ENCODE data around the gene SEC14L3.
A peak's percentile ranks its signal among the peaks of the same experiment; 100 is the strongest.

SEC14L3 gene

DNA sequence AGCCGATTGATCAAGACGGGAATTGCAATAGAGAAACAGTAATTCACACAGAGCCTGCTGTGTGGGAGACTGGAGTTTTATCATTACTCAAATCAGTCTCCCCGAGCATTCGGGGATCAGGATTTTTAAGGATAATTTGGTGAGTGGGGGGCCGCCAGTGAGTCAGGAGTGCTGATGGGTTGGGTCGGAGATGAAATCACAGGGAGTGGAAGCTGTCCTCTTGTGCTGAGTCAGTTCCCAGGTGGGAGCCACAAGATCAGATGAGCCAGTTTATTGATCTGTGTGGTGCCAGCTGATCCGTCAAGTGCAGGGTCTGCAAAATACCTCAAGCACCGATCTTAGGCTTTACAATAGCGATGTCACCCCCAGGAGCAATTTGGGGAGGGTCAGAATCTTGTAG lies 30.7 kb downstream of the SEC14L3 start:
- DNase-seq, result no peak

- no peak for DNase-seq
Observed at GRCh38 chr22:30439836-30440235, 32.0 kb downstream of the SEC14L3 start.

- DNase-seq, result no peak
Observed at GRCh38 chr22:30439226-30439625, 32.6 kb downstream of the SEC14L3 start.

GRCh38 chr22:30438559-30438958 lies 33.3 kb downstream of the SEC14L3 start:
- no peak for DNase-seq

- no peak for DNase-seq
Observed at GRCh38 chr22:30436196-30436595, 35.6 kb downstream of the SEC14L3 start.

DNA sequence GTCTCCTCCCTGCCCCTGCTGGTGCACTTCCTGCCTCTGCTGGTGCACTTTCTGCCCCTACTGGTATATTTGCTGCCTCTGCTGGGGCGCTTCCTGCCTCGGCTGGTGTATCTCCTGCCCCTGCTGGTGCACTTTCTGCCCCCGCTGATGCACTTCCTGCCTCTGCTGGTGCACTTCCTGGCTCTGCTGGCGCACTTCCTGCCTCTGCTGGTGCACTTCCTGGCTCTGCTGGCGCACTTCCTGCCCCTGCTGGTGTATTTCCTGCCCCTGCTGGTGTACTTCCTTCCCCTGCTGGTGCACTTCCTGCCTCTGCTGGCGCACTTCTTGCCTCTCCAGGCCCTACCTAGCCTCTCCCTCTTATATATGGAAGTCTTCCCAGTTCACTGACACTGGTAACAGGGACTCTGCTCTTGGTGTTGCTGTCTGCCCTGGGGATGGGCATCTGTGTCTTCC lies 36.1 kb downstream of the SEC14L3 start:
- no peak for DNase-seq

DNA sequence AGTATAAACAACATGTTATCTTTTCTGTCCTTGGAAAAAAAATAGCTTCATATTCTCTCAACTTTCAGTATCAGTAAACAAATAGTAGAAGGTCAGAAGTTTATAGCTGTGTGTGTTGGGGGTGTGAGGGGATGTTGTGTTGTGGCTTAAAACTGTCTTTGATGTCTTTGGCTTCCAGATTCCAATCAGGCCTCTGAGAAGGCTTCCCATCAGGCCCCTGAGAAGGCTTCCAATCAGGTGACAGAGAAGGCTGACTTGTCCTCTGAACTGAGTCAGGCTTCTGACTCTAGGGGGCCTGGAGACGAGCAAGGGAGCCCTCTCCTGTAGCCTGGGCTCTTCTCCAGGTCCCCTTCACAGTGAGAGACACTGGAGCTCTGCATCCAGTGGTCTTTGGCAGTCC lies 37.0 kb downstream of the SEC14L3 start:
- no peak for DNase-seq

- DNase-seq, result no peak
Observed at GRCh38 chr22:30433773-30434172, 38.0 kb downstream of the SEC14L3 start.

- DNase-seq, result no peak
Observed at GRCh38 chr22:30433227-30433626, 38.6 kb downstream of the SEC14L3 start.

GRCh38 chr22:30432520-30432919 lies 39.3 kb downstream of the SEC14L3 start:
- DNase-seq, result no peak

GRCh38 chr22:30432096-30432495 lies 39.7 kb downstream of the SEC14L3 start:
- DNase-seq, result no peak

- no peak for DNase-seq
Observed at GRCh38 chr22:30430933-30431332, 40.9 kb downstream of the SEC14L3 start.

DNA sequence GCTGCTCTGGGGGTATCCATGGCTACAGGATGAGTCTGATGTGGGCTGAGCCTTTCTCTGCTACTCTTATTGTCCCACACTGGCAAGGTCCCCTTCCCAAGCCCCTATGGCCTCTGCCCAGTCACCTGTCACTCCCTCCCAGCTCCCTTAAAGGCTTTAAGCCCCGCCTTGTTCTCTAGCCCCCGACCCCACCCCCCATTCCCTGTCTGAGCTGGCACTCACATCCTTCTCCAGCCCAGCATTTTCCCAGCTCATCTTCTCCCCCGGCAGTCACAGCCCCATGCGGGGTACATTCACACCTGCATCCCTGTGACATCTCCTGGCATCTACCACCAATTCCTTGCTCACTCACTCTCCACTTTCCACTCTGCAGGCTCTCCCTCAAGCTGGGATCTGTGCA lies 41.9 kb downstream of the SEC14L3 start:
- DNase-seq, result no peak

GRCh38 chr22:30427871-30428270 lies 43.9 kb downstream of the SEC14L3 start:
- DNase-seq, result no peak

DNA sequence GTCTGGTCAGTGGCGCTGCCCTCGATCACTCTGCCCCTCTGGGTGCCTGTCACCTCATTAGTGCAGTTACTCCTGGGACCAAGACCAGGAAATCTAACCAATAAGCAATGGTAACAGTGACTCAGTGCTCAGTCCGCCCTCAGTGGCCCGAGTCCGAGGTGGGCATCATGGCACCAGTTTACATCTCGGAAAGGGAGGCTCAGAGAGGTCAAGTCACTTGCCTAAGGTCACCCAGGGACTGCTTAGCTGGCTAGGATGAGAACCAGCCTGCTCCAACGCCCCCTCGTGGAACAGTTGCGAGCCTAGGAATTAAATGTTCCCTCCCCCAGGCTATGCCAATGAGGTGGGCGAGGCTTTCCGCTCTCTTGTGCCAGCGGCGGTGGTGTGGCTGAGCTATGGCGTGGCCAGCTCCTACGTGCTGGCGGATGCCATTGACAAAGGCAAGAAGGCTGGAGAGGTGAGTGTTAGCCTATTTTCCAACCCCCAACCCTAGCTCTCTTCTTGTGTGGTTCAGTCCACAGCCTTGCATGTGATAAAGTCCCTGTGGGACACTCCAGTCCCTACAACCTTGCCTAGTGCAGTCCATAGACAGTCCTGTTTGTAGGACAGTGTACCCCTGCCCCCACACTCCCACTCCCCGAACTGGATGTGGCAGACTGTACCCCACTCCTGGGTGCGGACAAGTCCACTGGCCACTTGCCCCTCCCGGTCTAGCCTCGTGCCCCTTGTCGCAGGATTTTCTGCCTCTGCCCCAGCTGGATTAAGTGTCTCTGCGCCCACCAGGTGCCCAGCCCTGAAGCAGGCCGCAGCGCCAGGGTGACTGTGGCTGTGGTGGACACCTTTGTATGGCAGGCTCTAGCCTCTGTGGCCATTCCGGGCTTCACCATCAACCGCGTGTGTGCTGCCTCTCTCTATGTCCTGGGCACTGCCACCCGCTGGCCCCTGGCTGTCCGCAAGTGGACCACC lies 45.1 kb downstream of the SEC14L3 start:
- DNase-seq, result no peak

- no peak for DNase-seq
Observed at GRCh38 chr22:30425616-30426387, 46.0 kb downstream of the SEC14L3 start, which contains the start of gene MTFP1. Gene MTFP1, plus strand, starts transcription at chr22:30425768. Its CDS starts 112 bp downstream, at chr22:30425880.

DNA sequence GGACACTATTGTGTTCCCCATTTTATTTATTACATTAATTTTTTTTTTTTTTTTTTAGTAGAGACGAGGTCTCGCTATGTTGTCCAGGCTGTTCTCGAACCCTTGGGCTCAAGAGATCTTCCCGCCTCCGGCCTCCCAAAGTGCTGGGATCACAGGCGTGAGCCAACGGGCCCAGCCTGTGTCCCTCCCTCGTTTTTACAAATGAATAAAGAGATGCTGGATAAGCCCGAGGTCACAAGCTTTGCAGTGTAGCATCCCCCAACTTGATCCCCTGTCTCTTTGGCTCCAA lies 46.5 kb downstream of the SEC14L3 start:
- no peak for DNase-seq

GRCh38 chr22:30424534-30425326 lies 47.1 kb downstream of the SEC14L3 start:
- DNase-seq, result no peak

GRCh38 chr22:30423959-30424533 lies 47.8 kb downstream of the SEC14L3 start:
- peak; percentile 95 for DNase-seq

- no peak for DNase-seq
Observed at GRCh38 chr22:30423301-30423958, 48.4 kb downstream of the SEC14L3 start.

DNA sequence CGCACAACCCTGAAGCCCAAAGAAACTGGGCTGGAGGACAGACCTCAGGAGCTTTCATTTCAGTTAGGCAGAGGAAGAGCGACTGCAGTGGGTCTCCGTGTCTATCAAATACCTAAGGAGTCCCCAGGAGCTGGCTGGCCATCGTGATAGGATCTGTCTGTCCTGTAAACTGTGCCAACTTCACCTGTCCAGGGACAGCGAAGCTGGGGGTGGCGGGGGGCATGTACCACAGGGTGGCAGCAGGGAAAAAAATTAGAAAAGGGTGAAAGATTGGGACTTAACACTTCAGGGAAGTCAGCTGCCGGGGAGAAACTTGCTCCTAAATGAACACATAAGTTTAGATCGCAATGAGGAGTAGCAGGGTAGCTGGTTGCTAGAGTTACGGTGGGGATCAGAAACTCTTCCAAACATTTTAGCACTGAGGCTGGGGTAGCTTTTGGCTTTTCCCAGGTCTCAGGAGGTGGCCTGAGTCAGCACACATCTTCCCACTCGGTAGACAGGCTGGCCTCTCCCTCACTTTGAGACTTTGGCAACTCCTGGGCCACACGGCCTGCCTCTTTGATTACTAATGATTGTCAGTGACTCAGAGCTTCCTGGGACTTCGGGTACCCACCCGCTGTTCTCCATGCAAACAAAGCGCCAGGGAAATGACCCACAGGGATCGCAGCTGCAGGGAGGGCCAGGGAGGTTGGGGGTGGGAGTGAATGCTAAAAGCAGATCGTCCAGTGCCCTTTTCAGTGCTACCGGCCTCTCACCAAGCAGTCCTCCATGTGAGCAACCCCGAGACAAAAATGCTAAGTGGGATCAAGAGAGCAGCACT lies 49.1 kb downstream of the SEC14L3 start:
- DNase-seq, result peak; percentile 69

Data from GOT3 (cell line).